ENCODE results near the gene ELOVL1. TPM values are rescaled to one million over a fixed set of nuclear protein-coding genes. Genes with fewer than 3 reads are reported as not detected.
"Not testable (repeated sequence)": the region's sequence is repeated elsewhere in the genome, so short reads cannot be mapped to it uniquely, and the experiment has no call there.

The ELOVL1 gene
- total and polyA plus RNA-seq, 2 of the 13 experiments (the other 11 are each of a cell fraction or from before 2014, with no cell fraction given) = 55.2 to 77.4 TPM

- peak; percentile 92 for TF ChIP-seq SMC3 (IDR thresholded peaks at IDR 0.05; ENCODE audit: low read length)
- TF ChIP-seq TOPORS (CRISPR knock-in tag; IDR thresholded peaks at IDR 0.05) = no peak
- no peak for TF ChIP-seq ZNF296 (CRISPR knock-in tag; conservative IDR thresholded peaks at IDR 0.05)
- TF ChIP-seq HCFC1 (IDR thresholded peaks at IDR 0.05; ENCODE audit: low read depth, low read length) = no peak
- TF ChIP-seq PAX8 (CRISPR knock-in tag; IDR thresholded peaks at IDR 0.05; ENCODE audit: borderline replicate concordance) = no peak
- TF ChIP-seq ZNF800 (CRISPR knock-in tag; IDR thresholded peaks at IDR 0.05) = no peak
- TF ChIP-seq HMGXB4 (CRISPR knock-in tag; IDR thresholded peaks at IDR 0.05; ENCODE audit: borderline replicate concordance in 1 of 2, low read depth in 1 of 2) = no peak
- TF ChIP-seq ZNF432 (CRISPR knock-in tag; IDR thresholded peaks at IDR 0.05; ENCODE audit: borderline replicate concordance) = no peak
- no peak for TF ChIP-seq PRDM4 (CRISPR knock-in tag; IDR thresholded peaks at IDR 0.05; ENCODE audit: borderline replicate concordance)
- peak; percentile 88 for TF ChIP-seq STAG1 (CRISPR knock-in tag; IDR thresholded peaks at IDR 0.05)
- peak; percentile 86 for TF ChIP-seq RAD21 (CRISPR knock-in tag; IDR thresholded peaks at IDR 0.05)
- TF ChIP-seq PLRG1 (conservative IDR thresholded peaks at IDR 0.05) = no peak
- no peak for TF ChIP-seq RORA (CRISPR knock-in tag; IDR thresholded peaks at IDR 0.05)
- TF ChIP-seq ZFAT (CRISPR knock-in tag; conservative IDR thresholded peaks at IDR 0.05) = no peak
These were observed 46.9 kb upstream of the ELOVL1 start (continued) for GRCh38 chr1:43414634-43415223.

- H2AFZ ChIP-seq (ENCODE audit: low read length); DNase-seq (ENCODE audit: low spot score); H3K79me2 ChIP-seq (ENCODE audit: insufficient read depth, low read length); H4K20me1 ChIP-seq (ENCODE audit: insufficient read depth, low read length); FAIRE-seq; BruUV-seq (replicated peaks); intact Hi-C loops (cut with micrococcal nuclease; ENCODE audit: unreplicated experiment); H3K27ac ChIP-seq (ENCODE audit: extremely low read length, insufficient read depth, low read length); H3K9me3 ChIP-seq (ENCODE audit: low read length); H3K4me3 ChIP-seq (replicated peaks in 1 of 3; ENCODE audit: insufficient read depth in 1 of 3, low read depth in 2 of 3, low read length in 3 of 3); H3K9ac ChIP-seq (ENCODE audit: insufficient read depth, low read depth, low read length); H3K27me3 ChIP-seq (ENCODE audit: control insufficient read depth in 1 of 2, insufficient read depth in 2 of 2, low read length in 2 of 2); ATAC-seq; H3K4me2 ChIP-seq (ENCODE audit: low read depth, low read length): not testable (repeated sequence)
- Histone ChIP-seq H3K4me1 (ENCODE audit: insufficient read depth, low read length) (peaks cover 12% of the 10 kb centered on the region), H3K36me3 (replicated peaks in 1 of 2; ENCODE audit: control insufficient read depth in 1 of 2, insufficient read depth in 2 of 2, low read length in 2 of 2) (peaks cover 1 to 13% of the 10 kb centered on the region in 2 experiments; a peak in 2 of 5 replicates)
- in situ Hi-C loops (cut with HindIII; ENCODE audit: extremely low pct_ligation_motif_present, low pct_unique_long_range_greater_than_20kb) = loop anchor here (5.0 to 25.0 kb wide), 2 partner anchors 186 to 501 kb away; no protein-coding TSS in a partner anchor
- ChIA-PET POLR2A (interaction anchor here (1.6 kb wide), 1 partner anchor 186 kb away, joined by 6 read pairs; no protein-coding TSS in a partner anchor), CTCF (ENCODE audit: low intra/inter-chr PET ratio, low total read pairs) (interaction anchor here (1.2 to 3.2 kb wide), 2 partner anchors 173 to 185 kb away, joined by 3 to 35 read pairs; no protein-coding TSS in a partner anchor)
- WGBS (ENCODE audit: low lambda C conversion rate) = 93% methylated on average over 1 of the region's 1 CpG
These were observed 45.6 kb upstream of the ELOVL1 start for GRCh38 chr1:43413426-43413825.
